Motor neuron (in vitro differentiated cells): ENCODE data around the gene RPS13. TPM values are rescaled to one million over a fixed set of nuclear protein-coding genes. Genes with fewer than 3 reads are reported as not detected.

Experiments used
- total RNA-seq, 8 experiments: library from RNA; unstranded; fragments of 300-600 nt; gene quantifications; 2 replicates each; pipeline versions ENCODE4 v1.2.3 to v1.2.4, GENCODE V29; 2022

Gene RPS13
- total RNA-seq, 8 experiments from 2014 or later: 899 to 2,683 (median 1,773) TPM

Other genes with a start within 250 kb of the RPS13 start
- 10 to 100 TPM in 1 of 8 experiments, 1 to 10 TPM in 7; 1.0 to 14.3 (median 4.3) TPM for gene PLEKHA7, start 63.3 kb downstream of the RPS13 start, total RNA-seq
- 10 to 100 TPM; 25.0 to 68.5 (median 35.1) TPM for gene PIK3C2A, start 130.3 kb upstream of the RPS13 start, total RNA-seq
- gene NUCB2, start 199.1 kb upstream of the RPS13 start, total RNA-seq: 100 to 1,000 TPM in 1 of 8 experiments, 10 to 100 TPM in 7; 26.8 to 151 (median 79.9) TPM